Ecto neural progenitor cell (in vitro differentiated cells): ENCODE measurements around the gene NEU3.

Experiments
- DNase-seq: peaks from one replicate; pipeline ENCODE4 v3.0.0-alpha.2; 2018; ENCODE audit warnings: low spot score

The NEU3 gene

GRCh38 chr11:75063741-75064314, 75.1 kb downstream of the NEU3 start:
- no peak for DNase-seq

- DNase-seq = no peak
Measured at GRCh38 chr11:75066061-75066460, 77.3 kb downstream of the NEU3 start.
